GM12891 (cell line): ENCODE measurements around the gene DDRGK1.

Experiments
- PAX5 ChIP-seq: IDR thresholded peaks from 2 replicates; pipeline ENCODE4 v1.6.1; 2011; ENCODE audit warnings: low read length, moderate library complexity, mild to moderate bottlenecking; ENCODE audit not compliant: insufficient read depth, severe bottlenecking
- POLR2A ChIP-seq: IDR thresholded peaks from 2 replicates; pipeline ENCODE4 v1.6.1; 2011; ENCODE audit warnings: low read depth, low read length, control low read depth
- POLR2AphosphoS5 ChIP-seq: IDR thresholded peaks from 2 replicates; pipeline ENCODE4 v1.6.1; 2011; ENCODE audit warnings: low read depth, low read length, control low read depth
- POU2F2 ChIP-seq: IDR thresholded peaks from 2 replicates; pipeline ENCODE4 v1.6.1; 2011; ENCODE audit warnings: low read depth, mild to moderate bottlenecking, control low read depth, low read length, moderate library complexity
- SPI1 ChIP-seq: IDR thresholded peaks from 2 replicates; pipeline ENCODE4 v1.6.1; 2011; ENCODE audit warnings: low read depth, low read length, control low read depth
- TAF1 ChIP-seq: IDR thresholded peaks from 2 replicates; pipeline ENCODE4 v1.6.1; 2011; ENCODE audit warnings: low read depth, low read length, control low read depth

DNA sequence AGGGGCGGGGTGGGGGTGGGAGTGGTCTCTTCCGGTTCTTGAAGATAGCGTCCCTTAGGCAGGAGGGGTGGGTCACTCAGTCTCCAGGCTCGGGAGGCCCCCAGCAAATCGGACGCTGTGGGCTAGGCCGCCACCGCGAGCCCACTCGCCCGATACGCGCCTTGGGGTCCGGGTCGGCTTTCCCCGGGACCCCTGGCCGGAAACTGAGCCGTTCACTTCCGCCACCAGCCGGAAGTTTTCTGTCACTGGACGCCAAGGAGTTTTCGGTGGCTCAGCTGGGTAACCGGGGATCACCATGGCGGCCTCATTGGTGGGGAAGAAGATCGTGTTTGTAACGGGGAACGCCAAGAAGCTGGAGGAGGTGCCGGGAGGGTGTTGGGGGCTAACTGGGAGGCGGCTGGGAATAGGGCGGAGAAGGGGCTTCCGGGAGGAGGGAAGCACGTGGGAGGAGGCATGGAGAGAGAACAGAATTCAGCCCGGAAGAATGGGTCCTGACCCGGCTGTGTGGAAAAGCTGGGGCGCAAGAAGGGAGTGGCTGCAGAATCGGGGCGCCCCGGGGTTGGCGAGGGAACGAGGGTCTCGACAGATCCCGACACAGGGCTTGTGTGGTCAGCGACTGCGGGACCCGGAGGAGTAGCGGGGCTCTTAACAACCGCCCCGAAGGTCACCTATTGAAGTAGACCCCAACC is 4.9 kb upstream of the DDRGK1 start, which contains the start of gene ITPA:
- TF ChIP-seq POLR2AphosphoS5 (peak; percentile 69), POLR2A (peak; percentile 65; the same call in 1 of the 2 replicates), TAF1 (peak; percentile 70; the same call in 1 of the 2 replicates), PAX5 (no peak), POU2F2 (peak; percentile 36; the same call in 1 of the 2 replicates), SPI1 (no peak)
